Measurements from ENCODE around the gene TRAPPC12. TPM values are rescaled to one million over a fixed set of nuclear protein-coding genes. Genes with fewer than 3 reads are reported as not detected.

TRAPPC12 gene
- total RNA-seq, 1 donor from 2014 or later: 95.4 TPM

DNA sequence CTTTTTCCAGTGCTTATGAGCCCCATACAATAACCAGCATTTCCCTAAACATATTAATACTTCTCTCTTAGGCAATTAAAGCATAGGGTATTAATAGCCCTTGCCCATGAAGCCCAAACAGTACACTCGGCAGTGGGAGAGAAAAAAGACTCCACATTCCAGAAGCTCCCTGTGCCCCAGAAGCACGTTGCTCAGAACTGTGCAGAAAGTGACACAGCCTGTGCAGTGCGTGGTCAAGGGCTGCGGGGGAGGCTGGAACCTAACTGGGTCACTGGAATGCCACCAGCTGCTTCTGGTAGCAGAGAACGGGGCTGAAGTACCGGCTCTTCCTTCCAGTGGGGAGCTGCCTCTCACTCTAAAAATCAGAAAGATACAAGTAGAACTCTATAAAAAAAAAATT lies 34.6 kb upstream of the TRAPPC12 start:
- DNase-seq: no peak
- no peak overlapping the region for H3K4me3 Mint-ChIP-seq
- no peak for ATAC-seq (ENCODE audit: low read depth)
- peaks cover 46% of the 10 kb centered on the region for H3K36me3 Mint-ChIP-seq (ENCODE audit: low read depth)
- ChIA-PET POLR2A (no interaction called here), CTCF (no interaction called here)
- TF ChIP-seq, protein P1, sequence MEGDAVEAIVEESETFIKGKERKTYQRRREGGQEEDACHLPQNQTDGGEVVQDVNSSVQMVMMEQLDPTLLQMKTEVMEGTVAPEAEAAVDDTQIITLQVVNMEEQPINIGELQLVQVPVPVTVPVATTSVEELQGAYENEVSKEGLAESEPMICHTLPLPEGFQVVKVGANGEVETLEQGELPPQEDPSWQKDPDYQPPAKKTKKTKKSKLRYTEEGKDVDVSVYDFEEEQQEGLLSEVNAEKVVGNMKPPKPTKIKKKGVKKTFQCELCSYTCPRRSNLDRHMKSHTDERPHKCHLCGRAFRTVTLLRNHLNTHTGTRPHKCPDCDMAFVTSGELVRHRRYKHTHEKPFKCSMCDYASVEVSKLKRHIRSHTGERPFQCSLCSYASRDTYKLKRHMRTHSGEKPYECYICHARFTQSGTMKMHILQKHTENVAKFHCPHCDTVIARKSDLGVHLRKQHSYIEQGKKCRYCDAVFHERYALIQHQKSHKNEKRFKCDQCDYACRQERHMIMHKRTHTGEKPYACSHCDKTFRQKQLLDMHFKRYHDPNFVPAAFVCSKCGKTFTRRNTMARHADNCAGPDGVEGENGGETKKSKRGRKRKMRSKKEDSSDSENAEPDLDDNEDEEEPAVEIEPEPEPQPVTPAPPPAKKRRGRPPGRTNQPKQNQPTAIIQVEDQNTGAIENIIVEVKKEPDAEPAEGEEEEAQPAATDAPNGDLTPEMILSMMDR (IDR thresholded peaks at IDR 0.05): no peak
- H3K27me3 Mint-ChIP-seq: no peaks in the 10 kb centered on the region
- intact Hi-C loops (cut with micrococcal nuclease): no loop called here
- no peaks in the 10 kb centered on the region for H3K9me3 Mint-ChIP-seq
- no peaks in the 10 kb centered on the region for H3K4me1 Mint-ChIP-seq
- no peak overlapping the region for H3K27ac Mint-ChIP-seq

DNA sequence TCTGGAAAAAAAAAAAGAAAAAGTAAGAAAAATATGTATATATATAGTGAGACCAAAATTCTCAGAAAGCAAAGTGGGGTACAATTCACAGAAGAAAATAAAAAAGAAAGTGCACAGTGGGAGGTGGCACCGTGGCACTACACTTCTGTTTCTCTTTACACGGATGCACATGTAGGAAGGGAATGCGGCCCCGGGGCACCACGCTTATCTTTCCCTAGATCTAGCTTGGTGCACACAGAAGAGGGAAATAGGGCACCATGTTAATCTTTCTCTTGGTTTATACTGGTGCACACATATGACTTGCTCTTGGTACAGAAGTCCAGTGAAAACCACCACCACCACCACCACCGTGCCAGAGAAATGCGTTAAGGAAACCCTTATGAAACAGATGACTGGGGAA lies 33.9 kb upstream of the TRAPPC12 start:
- CTCF ChIA-PET: no interaction called here
- peaks cover 3% of the 10 kb centered on the region for H3K9me3 Mint-ChIP-seq
- intact Hi-C loops (cut with micrococcal nuclease): no loop called here
- H3K4me3 Mint-ChIP-seq: no peak overlapping the region
- H3K27ac Mint-ChIP-seq: no peak overlapping the region
- DNase-seq (no peak), ATAC-seq (ENCODE audit: low read depth) (no peak)
- no peaks in the 10 kb centered on the region for H3K27me3 Mint-ChIP-seq
- TF ChIP-seq, protein P1 (IDR thresholded peaks at IDR 0.05): no peak
- no peaks in the 10 kb centered on the region for H3K4me1 Mint-ChIP-seq
- peaks cover 52% of the 10 kb centered on the region for H3K36me3 Mint-ChIP-seq (ENCODE audit: low read depth)
- POLR2A ChIA-PET: no interaction called here

DNA sequence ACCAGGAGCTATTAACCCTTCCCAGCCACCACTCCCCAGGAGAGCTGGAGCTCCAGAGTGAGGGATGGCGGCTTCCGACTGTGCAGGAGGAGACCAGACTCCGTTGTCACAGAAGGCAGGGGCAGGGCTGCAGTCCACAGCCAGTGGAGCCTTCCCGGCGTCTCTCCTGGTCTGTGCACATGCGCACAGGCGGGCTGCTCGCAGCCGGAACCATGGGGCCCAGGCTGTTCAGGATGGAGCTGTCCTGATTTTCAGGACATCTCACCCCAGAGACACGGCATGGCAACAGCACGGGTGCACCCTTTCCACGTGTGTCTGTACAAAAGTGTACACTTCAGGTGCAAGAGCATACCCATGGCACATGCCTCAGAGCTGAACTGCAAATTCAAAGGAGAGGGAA lies 30.7 kb upstream of the TRAPPC12 start:
- no peaks in the 10 kb centered on the region for H3K27me3 Mint-ChIP-seq
- TF ChIP-seq, protein P1 (IDR thresholded peaks at IDR 0.05): no peak
- POLR2A ChIA-PET: no interaction called here
- no peak for ATAC-seq (ENCODE audit: low read depth)
- peaks cover 67% of the 10 kb centered on the region for H3K36me3 Mint-ChIP-seq (ENCODE audit: low read depth)
- intact Hi-C loops (cut with micrococcal nuclease): no loop called here
- DNase-seq: no peak
- no peak overlapping the region for H3K27ac Mint-ChIP-seq
- no peaks in the 10 kb centered on the region for H3K4me1 Mint-ChIP-seq
- H3K9me3 Mint-ChIP-seq: peaks cover 3% of the 10 kb centered on the region
- H3K4me3 Mint-ChIP-seq: no peak overlapping the region
- CTCF ChIA-PET: no interaction called here

DNA sequence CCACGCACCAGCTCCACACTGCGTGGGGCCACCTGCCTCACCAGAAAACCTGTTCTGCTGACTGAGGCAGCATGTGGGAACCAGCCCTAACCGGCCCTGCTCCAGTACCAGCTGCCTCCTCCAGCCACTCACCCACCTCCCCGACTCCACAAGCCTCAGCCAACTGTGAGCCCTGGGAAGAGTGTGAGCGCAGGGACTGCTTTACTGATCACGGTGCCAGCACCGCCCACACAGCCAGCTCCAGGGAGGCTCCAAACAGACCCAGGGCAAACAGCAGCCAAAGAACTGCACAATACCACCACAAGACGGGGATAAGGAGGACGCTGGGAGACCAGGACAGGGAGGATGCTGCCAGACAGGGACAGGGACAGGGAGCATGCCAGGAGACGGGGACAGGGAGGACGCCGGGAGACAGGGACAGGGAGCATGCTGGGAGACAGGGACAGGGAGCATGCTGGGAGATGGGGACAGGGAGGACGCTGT lies 30.2 kb upstream of the TRAPPC12 start:
- Mint-ChIP-seq H3K9me3 (peaks cover 3% of the 10 kb centered on the region), H3K27ac (no peak overlapping the region), H3K27me3 (no peaks in the 10 kb centered on the region), H3K4me1 (no peaks in the 10 kb centered on the region), H3K36me3 (ENCODE audit: low read depth) (peaks cover 72% of the 10 kb centered on the region), H3K4me3 (no peak overlapping the region)
- TF ChIP-seq, protein P1 (IDR thresholded peaks at IDR 0.05): no peak
- DNase-seq (no peak), ATAC-seq (ENCODE audit: low read depth) (no peak)
- intact Hi-C loops (cut with micrococcal nuclease): no loop called here
- CTCF ChIA-PET: no interaction called here
- POLR2A ChIA-PET: no interaction called here

DNA sequence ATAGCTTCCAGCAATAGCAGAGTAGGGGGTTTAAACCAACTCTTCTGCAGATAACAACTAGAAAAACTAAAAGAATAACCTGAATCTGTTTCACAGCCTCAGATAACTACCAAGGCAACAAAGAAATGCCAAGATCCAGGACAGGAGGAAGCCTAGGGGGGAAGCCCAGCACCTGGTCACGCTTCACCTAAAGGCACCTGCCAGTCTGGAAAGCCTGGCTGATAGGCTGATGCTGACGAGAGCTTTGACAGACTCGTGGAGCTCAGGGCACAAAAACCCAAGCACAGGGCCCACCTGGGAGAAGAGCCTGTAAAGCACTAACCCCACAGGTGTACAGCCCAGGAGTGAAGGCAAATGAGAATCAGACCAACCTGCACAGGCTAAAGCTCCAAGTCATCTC lies 24.5 kb upstream of the TRAPPC12 start:
- H3K9me3 Mint-ChIP-seq: peaks cover 3% of the 10 kb centered on the region
- no peak overlapping the region for H3K4me3 Mint-ChIP-seq
- no peaks in the 10 kb centered on the region for H3K27me3 Mint-ChIP-seq
- no peak overlapping the region for H3K27ac Mint-ChIP-seq
- ChIA-PET CTCF (no interaction called here), POLR2A (no interaction called here)
- ATAC-seq (ENCODE audit: low read depth) (no peak), DNase-seq (no peak)
- intact Hi-C loops (cut with micrococcal nuclease): no loop called here
- H3K4me1 Mint-ChIP-seq: peaks cover 20% of the 10 kb centered on the region
- peaks cover 47% of the 10 kb centered on the region for H3K36me3 Mint-ChIP-seq (ENCODE audit: low read depth)
- TF ChIP-seq, protein P1 (IDR thresholded peaks at IDR 0.05): no peak
